ENCODE results near the gene WDR17. TPM values are rescaled to one million over a fixed set of nuclear protein-coding genes. Genes with fewer than 3 reads are reported as not detected.

The WDR17 gene
- total and polyA plus RNA-seq, 2 of the 13 experiments (the other 11 are each of a cell fraction or from before 2014, with no cell fraction given) = not detected

DNA sequence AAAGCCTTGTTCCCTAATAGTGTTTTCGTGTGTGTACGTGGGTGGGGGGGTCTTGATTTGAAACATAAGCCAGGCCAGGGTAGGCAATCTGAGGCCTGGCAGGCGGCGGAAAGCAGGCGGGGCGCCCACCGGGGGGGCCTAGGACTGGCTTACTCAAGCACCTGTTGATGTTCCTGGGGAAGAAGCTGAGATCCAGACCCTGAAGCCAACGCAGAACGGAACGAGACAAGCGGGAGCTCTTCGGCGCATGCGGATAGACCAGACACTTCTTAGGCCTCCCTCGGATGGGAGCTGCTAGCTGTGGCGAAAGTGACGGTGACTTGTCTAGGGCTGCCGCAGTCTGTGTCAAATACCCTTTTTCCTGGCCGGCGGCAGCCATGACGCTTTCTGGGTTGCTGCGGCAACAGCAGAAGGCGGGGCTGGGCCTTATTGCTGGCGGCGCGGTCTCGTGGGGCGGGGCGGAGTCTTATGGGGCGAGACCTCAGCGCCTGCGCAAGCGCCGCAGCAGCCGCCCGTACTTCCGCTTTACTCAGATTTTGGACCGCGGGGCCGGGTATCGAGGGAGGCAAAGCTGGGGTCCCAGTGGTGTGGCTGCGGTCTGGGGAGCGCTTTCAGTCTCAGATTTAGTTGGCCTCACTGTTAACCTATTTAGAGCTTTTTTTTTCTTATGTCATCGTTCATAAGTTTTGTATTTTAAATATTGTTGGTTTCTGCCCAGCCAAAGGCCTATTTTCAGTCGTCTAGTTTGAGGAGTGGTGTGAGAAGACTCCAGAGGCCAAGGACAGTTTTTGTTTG lies 129.7 kb downstream of the WDR17 start, which contains the start of gene SPATA4 (continued):
- TF ChIP-seq, protein P1, sequence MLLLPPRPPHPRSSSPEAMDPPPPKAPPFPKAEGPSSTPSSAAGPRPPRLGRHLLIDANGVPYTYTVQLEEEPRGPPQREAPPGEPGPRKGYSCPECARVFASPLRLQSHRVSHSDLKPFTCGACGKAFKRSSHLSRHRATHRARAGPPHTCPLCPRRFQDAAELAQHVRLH (CRISPR knock-in tag; IDR thresholded peaks at IDR 0.05; ENCODE audit: borderline replicate concordance, low read depth) = no peak
- TF ChIP-seq ZFP62 (CRISPR knock-in tag; IDR thresholded peaks at IDR 0.05) = no peak
- TF ChIP-seq ZBTB42 (CRISPR knock-in tag; IDR thresholded peaks at IDR 0.05) = no peak
- peak; percentile 48; the same call in 1 of the 2 replicates for TF ChIP-seq ZNF766 (CRISPR knock-in tag; IDR thresholded peaks at IDR 0.05; ENCODE audit: borderline replicate concordance)
- no peak for TF ChIP-seq FOXK2 (IDR thresholded peaks at IDR 0.05)
- no peak for TF ChIP-seq HHEX (CRISPR knock-in tag; IDR thresholded peaks at IDR 0.05)
- no peak for TF ChIP-seq IRX3 (CRISPR knock-in tag; IDR thresholded peaks at IDR 0.05; ENCODE audit: borderline replicate concordance, low read depth)
- TF ChIP-seq, protein P2, sequence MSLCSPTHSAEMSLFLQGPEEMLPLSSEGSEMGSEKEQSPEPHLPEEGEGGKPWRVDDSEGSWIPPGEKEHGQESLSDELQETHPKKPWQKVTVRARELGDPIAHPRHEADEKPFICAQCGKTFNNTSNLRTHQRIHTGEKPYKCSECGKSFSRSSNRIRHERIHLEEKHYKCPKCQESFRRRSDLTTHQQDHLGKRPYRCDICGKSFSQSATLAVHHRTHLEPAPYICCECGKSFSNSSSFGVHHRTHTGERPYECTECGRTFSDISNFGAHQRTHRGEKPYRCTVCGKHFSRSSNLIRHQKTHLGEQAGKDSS (CRISPR knock-in tag; IDR thresholded peaks at IDR 0.05; ENCODE audit: borderline replicate concordance, low read depth) = no peak
- no peak for TF ChIP-seq ZNF383 (CRISPR knock-in tag; IDR thresholded peaks at IDR 0.05; ENCODE audit: borderline replicate concordance)
- no peak; the same call in 1 of the 2 replicates for TF ChIP-seq HCFC1 (IDR thresholded peaks at IDR 0.05; ENCODE audit: low read depth, low read length)
- TF ChIP-seq POGZ (CRISPR knock-in tag; IDR thresholded peaks at IDR 0.05) = peak; percentile 89
- TF ChIP-seq ZBTB1 (CRISPR knock-in tag; IDR thresholded peaks at IDR 0.05; ENCODE audit: borderline replicate concordance) = no peak
- no peak for TF ChIP-seq EED (CRISPR knock-in tag; IDR thresholded peaks at IDR 0.05)
- 0 out of 2 replicates have a peak, but pooled peaks have one; percentile 39 for TF ChIP-seq ARHGAP35 (CRISPR knock-in tag; IDR thresholded peaks at IDR 0.05; ENCODE audit: borderline replicate concordance)
- TF ChIP-seq ZNF331 (CRISPR knock-in tag; IDR thresholded peaks at IDR 0.05) = peak; percentile 32; the same call in 1 of the 2 replicates
- peak; percentile 94 for TF ChIP-seq HNRNPLL (IDR thresholded peaks at IDR 0.05; ENCODE audit: low read depth, low read length, poor library complexity, severe bottlenecking)
- TF ChIP-seq, protein P3, sequence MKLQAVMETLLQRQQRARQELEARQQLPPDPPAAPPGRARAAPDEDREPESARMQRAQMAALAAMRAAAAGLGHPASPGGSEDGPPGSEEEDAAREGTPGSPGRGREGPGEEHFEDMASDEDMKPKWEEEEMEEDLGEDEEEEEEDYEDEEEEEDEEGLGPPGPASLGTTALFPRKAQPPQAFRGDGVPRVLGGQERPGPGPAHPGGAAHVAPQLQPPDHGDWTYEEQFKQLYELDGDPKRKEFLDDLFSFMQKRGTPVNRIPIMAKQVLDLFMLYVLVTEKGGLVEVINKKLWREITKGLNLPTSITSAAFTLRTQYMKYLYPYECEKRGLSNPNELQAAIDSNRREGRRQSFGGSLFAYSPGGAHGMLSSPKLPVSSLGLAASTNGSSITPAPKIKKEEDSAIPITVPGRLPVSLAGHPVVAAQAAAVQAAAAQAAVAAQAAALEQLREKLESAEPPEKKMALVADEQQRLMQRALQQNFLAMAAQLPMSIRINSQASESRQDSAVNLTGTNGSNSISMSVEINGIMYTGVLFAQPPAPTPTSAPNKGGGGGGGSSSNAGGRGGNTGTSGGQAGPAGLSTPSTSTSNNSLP (IDR thresholded peaks at IDR 0.05; ENCODE audit: low read depth, low read length) = no peak
- no peak for TF ChIP-seq FLYWCH1 (CRISPR knock-in tag; IDR thresholded peaks at IDR 0.05)
- 0 out of 2 replicates have a peak, but pooled peaks have one; percentile 17 for TF ChIP-seq KMT2B (CRISPR knock-in tag; IDR thresholded peaks at IDR 0.05)
- no peak for TF ChIP-seq ZNF33B (CRISPR knock-in tag; IDR thresholded peaks at IDR 0.05)
- TF ChIP-seq, protein P4, sequence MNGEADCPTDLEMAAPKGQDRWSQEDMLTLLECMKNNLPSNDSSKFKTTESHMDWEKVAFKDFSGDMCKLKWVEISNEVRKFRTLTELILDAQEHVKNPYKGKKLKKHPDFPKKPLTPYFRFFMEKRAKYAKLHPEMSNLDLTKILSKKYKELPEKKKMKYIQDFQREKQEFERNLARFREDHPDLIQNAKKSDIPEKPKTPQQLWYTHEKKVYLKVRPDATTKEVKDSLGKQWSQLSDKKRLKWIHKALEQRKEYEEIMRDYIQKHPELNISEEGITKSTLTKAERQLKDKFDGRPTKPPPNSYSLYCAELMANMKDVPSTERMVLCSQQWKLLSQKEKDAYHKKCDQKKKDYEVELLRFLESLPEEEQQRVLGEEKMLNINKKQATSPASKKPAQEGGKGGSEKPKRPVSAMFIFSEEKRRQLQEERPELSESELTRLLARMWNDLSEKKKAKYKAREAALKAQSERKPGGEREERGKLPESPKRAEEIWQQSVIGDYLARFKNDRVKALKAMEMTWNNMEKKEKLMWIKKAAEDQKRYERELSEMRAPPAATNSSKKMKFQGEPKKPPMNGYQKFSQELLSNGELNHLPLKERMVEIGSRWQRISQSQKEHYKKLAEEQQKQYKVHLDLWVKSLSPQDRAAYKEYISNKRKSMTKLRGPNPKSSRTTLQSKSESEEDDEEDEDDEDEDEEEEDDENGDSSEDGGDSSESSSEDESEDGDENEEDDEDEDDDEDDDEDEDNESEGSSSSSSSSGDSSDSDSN (CRISPR knock-in tag; IDR thresholded peaks at IDR 0.05) = no peak
- no peak for TF ChIP-seq ZNF747 (CRISPR knock-in tag; IDR thresholded peaks at IDR 0.05; ENCODE audit: borderline replicate concordance)
- TF ChIP-seq JUN (CRISPR knock-in tag; IDR thresholded peaks at IDR 0.05) = no peak
- TF ChIP-seq PHF21A (CRISPR knock-in tag; IDR thresholded peaks at IDR 0.05) = no peak; the same call in 1 of the 2 replicates
- TF ChIP-seq, protein P5, sequence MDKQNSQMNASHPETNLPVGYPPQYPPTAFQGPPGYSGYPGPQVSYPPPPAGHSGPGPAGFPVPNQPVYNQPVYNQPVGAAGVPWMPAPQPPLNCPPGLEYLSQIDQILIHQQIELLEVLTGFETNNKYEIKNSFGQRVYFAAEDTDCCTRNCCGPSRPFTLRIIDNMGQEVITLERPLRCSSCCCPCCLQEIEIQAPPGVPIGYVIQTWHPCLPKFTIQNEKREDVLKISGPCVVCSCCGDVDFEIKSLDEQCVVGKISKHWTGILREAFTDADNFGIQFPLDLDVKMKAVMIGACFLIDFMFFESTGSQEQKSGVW (CRISPR knock-in tag; IDR thresholded peaks at IDR 0.05; ENCODE audit: borderline replicate concordance) = no peak
